GM18873 (cell line): ENCODE data around the gene TXNDC8.
"Not testable (repeated sequence)": the region's sequence is repeated elsewhere in the genome, so short reads cannot be mapped to it uniquely, and the experiment has no call there.

Experiments
- ATAC-seq: cut with Tn5 transposase; IDR thresholded peaks from one replicate; pipeline ENCODE4 v1.9.1; 2021; ENCODE audit warnings: mild to moderate bottlenecking, moderate library complexity, moderate number of reproducible peaks; ENCODE audit not compliant: unreplicated experiment, low FRiP score

TXNDC8 gene

DNA sequence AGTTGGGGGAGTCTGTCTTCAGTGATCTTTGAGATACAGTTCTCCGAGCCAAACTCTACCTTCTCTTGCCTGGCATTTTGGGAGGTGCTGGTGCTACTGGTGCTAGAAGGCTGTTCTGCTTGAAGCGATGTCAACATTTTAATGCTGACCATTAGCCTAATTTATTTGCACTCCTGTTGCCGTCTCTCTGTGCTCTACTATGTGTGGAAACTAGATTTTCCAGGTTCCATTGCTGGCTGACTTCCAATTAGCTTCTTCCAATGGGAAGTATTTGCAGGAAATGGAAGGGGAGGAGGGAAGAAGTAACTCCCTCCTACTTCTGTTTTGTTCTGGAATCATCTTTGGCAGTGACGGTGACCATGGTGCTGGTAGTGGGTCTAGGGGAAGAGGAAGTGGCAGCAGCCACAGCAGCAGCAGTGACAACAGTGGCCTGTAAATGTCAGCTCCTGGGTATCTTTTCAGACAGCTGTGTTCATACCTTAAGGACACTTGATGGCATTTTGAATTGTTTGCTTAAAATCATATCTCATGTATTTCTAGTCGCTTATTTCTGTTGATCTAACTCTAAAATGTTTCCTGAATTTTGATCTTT lies 7.9 kb downstream of the TXNDC8 start:
- ATAC-seq: no peak

DNA sequence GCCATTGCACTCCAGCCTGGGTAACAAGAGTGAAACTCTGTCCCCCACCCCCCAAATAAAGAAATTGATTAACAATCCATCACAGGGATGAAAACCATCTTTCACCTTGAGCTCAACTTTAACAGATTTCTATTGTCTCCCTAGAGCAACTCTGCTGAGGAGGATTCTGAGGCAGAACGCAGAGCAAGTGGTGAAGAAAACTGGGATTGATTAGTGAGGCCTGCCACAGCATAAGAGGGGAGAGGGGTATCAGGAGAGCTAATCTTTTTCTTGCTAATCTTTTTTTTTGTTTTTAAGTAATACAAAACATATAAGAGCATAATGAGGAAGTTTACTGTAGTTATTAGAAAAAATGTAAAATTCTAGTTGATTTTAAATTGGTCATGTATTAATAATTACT lies 8.9 kb downstream of the TXNDC8 start:
- ATAC-seq: no peak

DNA sequence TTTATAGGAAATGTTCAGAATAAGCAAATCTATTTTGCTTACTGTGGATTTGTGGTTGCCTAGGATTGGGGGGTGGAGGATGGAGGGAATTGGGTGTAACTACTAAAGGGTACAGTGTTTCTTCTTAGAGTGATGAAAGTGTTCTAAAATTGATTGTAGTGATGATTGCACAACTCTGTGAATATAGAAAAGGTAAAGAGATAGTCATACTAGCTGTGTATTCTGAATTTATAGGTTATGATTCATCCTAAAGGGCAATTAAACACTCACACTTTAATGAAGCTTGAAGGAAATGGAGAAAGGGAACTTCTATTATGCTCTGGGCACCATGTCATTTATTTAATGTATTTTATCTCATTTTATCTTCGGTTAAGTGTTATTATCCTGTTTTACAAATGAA lies 9.9 kb downstream of the TXNDC8 start:
- no peak for ATAC-seq

- no peak for ATAC-seq
These were observed 13.8 kb downstream of the TXNDC8 start for GRCh38 chr9:110323818-110324217.

GRCh38 chr9:110320651-110321445 lies 16.8 kb downstream of the TXNDC8 start:
- ATAC-seq: no peak

GRCh38 chr9:110319781-110320492 lies 17.7 kb downstream of the TXNDC8 start:
- no peak for ATAC-seq

DNA sequence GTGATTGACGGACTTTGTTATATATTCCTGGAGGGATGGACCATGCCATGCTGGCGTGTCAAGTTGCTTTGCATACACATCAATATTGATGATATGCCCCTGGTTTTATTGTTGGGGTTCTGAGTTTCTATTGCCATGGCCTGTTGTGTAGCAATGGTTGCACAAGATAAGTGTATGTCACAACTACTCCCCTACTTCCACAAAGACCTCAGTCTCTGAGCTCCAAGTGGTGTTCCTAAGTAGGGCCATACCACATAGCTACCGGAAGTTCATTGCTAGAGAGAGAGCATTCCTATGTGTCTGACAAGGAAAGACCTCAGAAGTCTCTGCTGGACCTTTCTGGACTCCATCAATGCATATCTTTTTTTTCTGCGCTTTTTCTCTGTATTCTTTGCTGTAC lies 19.8 kb downstream of the TXNDC8 start:
- ATAC-seq: no peak

GRCh38 chr9:110316261-110317075 lies 21.2 kb downstream of the TXNDC8 start:
- ATAC-seq: peak; percentile 88

GRCh38 chr9:110311978-110312377 lies 25.7 kb downstream of the TXNDC8 start:
- not testable (repeated sequence) for ATAC-seq

GRCh38 chr9:110309681-110310080 lies 28.0 kb downstream of the TXNDC8 start:
- ATAC-seq: no peak

- ATAC-seq: peak; percentile 53
These were observed 29.0 kb downstream of the TXNDC8 start for GRCh38 chr9:110308633-110309038.

GRCh38 chr9:110307191-110307590 lies 30.5 kb downstream of the TXNDC8 start:
- ATAC-seq: no peak

DNA sequence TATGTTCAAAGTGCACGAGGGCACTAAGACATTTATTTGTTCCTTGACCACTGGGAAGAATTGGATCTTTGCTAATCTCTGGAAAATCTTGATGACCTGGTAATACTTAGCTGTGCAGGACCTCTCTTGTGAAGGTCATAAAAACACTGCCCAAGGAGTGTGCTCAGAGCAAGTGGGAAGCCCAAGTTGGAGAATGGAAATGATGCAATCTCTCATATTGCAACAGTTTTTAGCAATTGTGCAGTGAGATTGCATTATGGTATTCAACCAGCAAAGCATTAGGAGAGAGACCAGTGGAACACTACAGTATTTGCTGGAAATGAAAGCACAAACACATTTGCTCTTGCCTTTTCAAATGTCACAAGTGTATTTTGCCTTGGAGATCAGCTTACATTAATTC lies 34.5 kb downstream of the TXNDC8 start:
- no peak for ATAC-seq

DNA sequence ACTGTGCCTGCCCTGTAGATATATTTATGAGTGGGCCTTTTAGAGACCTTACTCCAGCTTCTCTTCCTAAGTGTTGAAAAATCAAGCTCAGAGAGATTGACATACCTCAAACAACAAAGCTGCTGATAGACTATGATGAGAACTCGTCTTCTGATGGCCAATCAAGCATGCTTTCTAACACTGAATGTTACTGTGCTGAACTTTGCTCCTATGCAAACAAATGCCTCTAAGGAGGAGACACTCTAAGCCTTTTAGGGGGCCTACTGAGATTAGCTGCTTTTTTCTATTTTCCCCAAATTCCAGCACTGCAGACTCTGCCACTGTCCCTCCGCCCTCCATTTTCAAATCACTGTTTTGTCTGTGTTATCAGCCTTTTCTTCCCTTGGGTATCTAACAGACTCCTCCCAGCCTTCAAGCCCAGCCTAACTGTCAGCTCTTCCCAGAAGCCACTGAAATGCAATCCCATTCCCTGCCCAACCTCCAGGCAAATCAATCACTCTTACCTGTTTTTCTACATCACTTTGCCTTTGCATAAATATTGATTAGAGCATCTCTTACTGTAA lies 39.5 kb downstream of the TXNDC8 start:
- no peak for ATAC-seq

- ATAC-seq: no peak
These were observed 44.4 kb downstream of the TXNDC8 start for GRCh38 chr9:110293248-110293647.

GRCh38 chr9:110291921-110292557 lies 45.6 kb downstream of the TXNDC8 start:
- ATAC-seq: no peak

- no peak for ATAC-seq
These were observed 47.7 kb downstream of the TXNDC8 start for GRCh38 chr9:110290001-110290400.

GRCh38 chr9:110288503-110288902 lies 49.2 kb downstream of the TXNDC8 start:
- ATAC-seq: no peak

DNA sequence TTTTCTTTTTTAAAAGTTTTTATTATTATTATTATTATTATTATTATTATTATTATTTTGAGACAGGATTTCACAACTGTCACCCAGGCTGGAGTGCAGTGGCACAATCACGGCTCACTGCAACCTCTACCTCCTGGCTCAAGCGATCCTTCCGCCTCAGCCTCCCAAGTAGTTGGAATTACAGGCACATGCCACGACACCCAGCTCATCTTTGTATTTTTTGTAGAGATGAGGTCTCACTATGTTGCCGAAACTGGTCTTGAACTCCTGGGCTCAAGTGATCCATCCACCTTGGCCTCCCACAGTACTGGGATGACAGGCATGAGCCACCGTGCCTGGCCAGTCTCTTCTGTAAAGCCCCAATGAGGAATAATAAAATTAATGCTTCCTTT lies 50.4 kb downstream of the TXNDC8 start:
- ATAC-seq: no peak
